ENCODE measurements around the gene TBC1D14. TPM values are rescaled to one million over a fixed set of nuclear protein-coding genes. Genes with fewer than 3 reads are reported as not detected.

TBC1D14 gene
- total RNA-seq, 2 experiments from 2014 or later = 38.4 to 44.1 TPM

- Histone ChIP-seq H3K4me1 (ENCODE audit: insufficient read depth, low read length, poor library complexity, severe bottlenecking) (no peaks in the 10 kb centered on the region), H3K4me3 (ENCODE audit: low read depth, low read length, poor library complexity, severe bottlenecking) (no peak overlapping the region), H3K4me2 (ENCODE audit: low read length) (no peak overlapping the region), H3K9me3 (ENCODE audit: low read length) (peaks cover 10% of the 10 kb centered on the region), H4K20me1 (ENCODE audit: insufficient read depth, low read length) (no peaks in the 10 kb centered on the region), H3K36me3 (ENCODE audit: insufficient read depth, low read length) (peaks cover under 1% of the 10 kb centered on the region; the same call in 1 of the 2 replicates), H3K9me2 (ENCODE audit: insufficient read depth, low read length) (no peaks in the 10 kb centered on the region), H3K27ac (ENCODE audit: low read depth, low read length, poor library complexity, severe bottlenecking) (no peak overlapping the region), H3K79me2 (ENCODE audit: insufficient read depth, low read depth, low read length) (no peaks in the 10 kb centered on the region), H2AFZ (ENCODE audit: low read length) (no peak overlapping the region)
- no TSS peak for BruUV-seq (replicated peaks)
- intact Hi-C loops (cut with micrococcal nuclease; ENCODE audit: unreplicated experiment) = no loop called here
- CTCF ChIA-PET (ENCODE audit: unreplicated experiment) = no interaction called here
- TF ChIP-seq CTCF (conservative IDR thresholded peaks at IDR 0.05; ENCODE audit: low read length) (no peak), EZH2phosphoT487 (IDR thresholded peaks at IDR 0.05; ENCODE audit: borderline replicate concordance, low read depth, low read length) (no peak)
- no peak for DNase-seq (ENCODE audit: low spot score)
- POLR2A ChIA-PET = interaction anchor here (0.6 to 0.7 kb wide), 2 partner anchors 145 to 185 kb away, joined by 3 to 5 read pairs; no protein-coding TSS in a partner anchor
These were observed 22.7 kb upstream of the TBC1D14 start for GRCh38 chr4:6886886-6887285.

DNA sequence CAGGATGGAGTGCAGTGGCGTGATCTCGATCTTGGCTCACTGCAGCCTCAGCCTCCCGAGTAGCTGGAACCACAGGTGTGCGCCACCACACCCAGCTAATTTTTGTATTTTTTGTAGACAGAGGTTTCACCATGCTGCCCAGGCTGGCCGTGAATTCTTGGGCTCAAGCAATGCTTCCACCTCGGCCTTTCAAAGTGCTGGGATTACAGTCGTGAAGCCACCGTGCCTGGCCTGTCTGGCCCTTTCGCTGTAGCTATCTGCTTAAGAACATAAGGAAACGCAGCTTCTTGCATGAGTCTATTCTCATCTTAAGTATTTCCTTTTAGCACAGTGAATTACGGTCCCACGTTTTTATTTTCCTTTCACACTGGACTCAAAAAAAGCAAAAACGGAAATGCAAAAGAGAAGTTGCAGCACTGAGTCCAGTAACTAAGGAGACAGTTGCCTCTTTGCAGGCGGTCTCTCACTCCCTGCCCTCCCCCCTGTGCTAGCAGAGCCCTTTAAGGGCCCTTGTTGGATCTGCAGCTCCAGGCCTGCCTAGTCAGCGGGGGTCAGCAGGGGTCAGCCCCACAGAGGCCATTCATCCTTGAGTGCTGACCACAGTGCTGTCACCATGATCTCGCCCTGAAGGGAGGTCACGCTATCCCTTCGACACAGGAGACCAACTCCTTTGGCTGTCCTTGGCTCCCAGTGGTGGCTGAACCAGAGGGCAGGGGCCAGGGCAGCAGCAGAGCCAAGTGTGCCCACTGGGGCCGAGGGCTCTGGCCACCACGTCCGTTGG is 21.8 kb upstream of the TBC1D14 start:
- no peak overlapping the region for H3K4me2 ChIP-seq (ENCODE audit: low read length)
- no peak overlapping the region for H2AFZ ChIP-seq (ENCODE audit: low read length)
- CTCF ChIA-PET (ENCODE audit: unreplicated experiment) = no interaction called here
- no peak for TF ChIP-seq EZH2phosphoT487 (IDR thresholded peaks at IDR 0.05; ENCODE audit: borderline replicate concordance, low read depth, low read length)
- no peak for TF ChIP-seq CTCF (conservative IDR thresholded peaks at IDR 0.05; ENCODE audit: low read length)
- H3K4me1 ChIP-seq (ENCODE audit: insufficient read depth, low read length, poor library complexity, severe bottlenecking) = no peaks in the 10 kb centered on the region
- POLR2A ChIA-PET = interaction anchor here (0.7 kb wide), 1 partner anchor 11 kb away, joined by 3 read pairs; no protein-coding TSS in a partner anchor
- H3K79me2 ChIP-seq (ENCODE audit: insufficient read depth, low read depth, low read length) = no peaks in the 10 kb centered on the region
- no peak overlapping the region for H3K4me3 ChIP-seq (ENCODE audit: low read depth, low read length, poor library complexity, severe bottlenecking)
- no peaks in the 10 kb centered on the region for H4K20me1 ChIP-seq (ENCODE audit: insufficient read depth, low read length)
- no peaks in the 10 kb centered on the region for H3K9me2 ChIP-seq (ENCODE audit: insufficient read depth, low read length)
- H3K36me3 ChIP-seq (ENCODE audit: insufficient read depth, low read length) = no peaks in the 10 kb centered on the region
- peaks cover 10% of the 10 kb centered on the region for H3K9me3 ChIP-seq (ENCODE audit: low read length)
- intact Hi-C loops (cut with micrococcal nuclease; ENCODE audit: unreplicated experiment) = no loop called here
- no peak overlapping the region for H3K27ac ChIP-seq (ENCODE audit: low read depth, low read length, poor library complexity, severe bottlenecking)
- no peak for DNase-seq (ENCODE audit: low spot score)
- BruUV-seq (replicated peaks) = no TSS peak

GRCh38 chr4:6888506-6889071 is 21.0 kb upstream of the TBC1D14 start:
- Histone ChIP-seq H4K20me1 (ENCODE audit: insufficient read depth, low read length) (no peaks in the 10 kb centered on the region), H3K79me2 (ENCODE audit: insufficient read depth, low read depth, low read length) (no peaks in the 10 kb centered on the region), H2AFZ (ENCODE audit: low read length) (no peak overlapping the region), H3K4me3 (ENCODE audit: low read depth, low read length, poor library complexity, severe bottlenecking) (no peak overlapping the region), H3K36me3 (ENCODE audit: insufficient read depth, low read length) (no peaks in the 10 kb centered on the region), H3K9me3 (ENCODE audit: low read length) (peaks cover 10% of the 10 kb centered on the region), H3K4me1 (ENCODE audit: insufficient read depth, low read length, poor library complexity, severe bottlenecking) (no peaks in the 10 kb centered on the region), H3K9me2 (ENCODE audit: insufficient read depth, low read length) (no peaks in the 10 kb centered on the region), H3K4me2 (ENCODE audit: low read length) (no peak overlapping the region), H3K27ac (ENCODE audit: low read depth, low read length, poor library complexity, severe bottlenecking) (no peak overlapping the region)
- TF ChIP-seq CTCF (conservative IDR thresholded peaks at IDR 0.05; ENCODE audit: low read length) (no peak), EZH2phosphoT487 (IDR thresholded peaks at IDR 0.05; ENCODE audit: borderline replicate concordance, low read depth, low read length) (no peak)
- DNase-seq (ENCODE audit: low spot score) = no peak
- ChIA-PET POLR2A (interaction anchor here (0.7 kb wide), 1 partner anchor 11 kb away, joined by 3 read pairs; no protein-coding TSS in a partner anchor), CTCF (ENCODE audit: unreplicated experiment) (no interaction called here)
- intact Hi-C loops (cut with micrococcal nuclease; ENCODE audit: unreplicated experiment) = no loop called here
- BruUV-seq (replicated peaks) = no TSS peak
